ENCODE results near the gene MAMDC4. TPM values are rescaled to one million over a fixed set of nuclear protein-coding genes. Genes with fewer than 3 reads are reported as not detected.
A peak's percentile ranks its signal among the peaks of the same experiment; 100 is the strongest.
"Not testable (repeated sequence)": the region's sequence is repeated elsewhere in the genome, so short reads cannot be mapped to it uniquely, and the experiment has no call there.

Gene MAMDC4
- total RNA-seq, 2 experiments from 2014 or later: 15.9 to 16.1 TPM

- H3K9me3 Mint-ChIP-seq: not testable (repeated sequence)
Measured at GRCh38 chr9:136843159-136843800, 8.9 kb upstream of the MAMDC4 start.

GRCh38 chr9:136843801-136844740 is 8.1 kb upstream of the MAMDC4 start:
- DNase-seq: peak; percentile 66
- H3K4me3 Mint-ChIP-seq: peak overlapping the region; percentile 24
- not testable (repeated sequence) for H3K9me3 Mint-ChIP-seq; H3K36me3 Mint-ChIP-seq (ENCODE audit: low read depth); H3K27ac Mint-ChIP-seq
- peaks cover 19% of the 10 kb centered on the region for H3K4me1 Mint-ChIP-seq (ENCODE audit: low read depth)
- peaks cover 18% of the 10 kb centered on the region for H3K27me3 Mint-ChIP-seq (ENCODE audit: low read depth)
- CTCF ChIA-PET: interaction anchor here (0.7 to 3.0 kb wide), 10 partner anchors 10 to 191 kb away, joined by 3 to 10 read pairs (median 5); partner anchors contain the start of genes FBXW5 and RABL6
- intact Hi-C loops (cut with micrococcal nuclease): loop anchor here (2.0 kb wide), 2 partner anchors 149 to 191 kb away; partner anchors contain the start of gene PAXX

More at GRCh38 chr9:136843159-136843800, 8.9 kb upstream of the MAMDC4 start:
- H3K27ac Mint-ChIP-seq; H3K36me3 Mint-ChIP-seq (ENCODE audit: low read depth); DNase-seq: not testable (repeated sequence)
- Mint-ChIP-seq H3K4me3 (peak overlapping the region; percentile 24), H3K4me1 (ENCODE audit: low read depth) (peaks cover 19% of the 10 kb centered on the region), H3K27me3 (ENCODE audit: low read depth) (peaks cover 18% of the 10 kb centered on the region)
- intact Hi-C loops (cut with micrococcal nuclease): loop anchor here (2.0 kb wide), 2 partner anchors 150 to 192 kb away; partner anchors contain the start of gene PAXX
- CTCF ChIA-PET: interaction anchor here (0.7 to 3.0 kb wide), 18 partner anchors 9 to 192 kb away, joined by 3 to 12 read pairs (median 4); partner anchors contain the start of genes FBXW5 and RABL6

- DNase-seq: no peak
- H3K4me1 Mint-ChIP-seq (ENCODE audit: low read depth): peaks cover 21% of the 10 kb centered on the region
- CTCF ChIA-PET: interaction anchor here (1.1 to 2.0 kb wide), 3 partner anchors 23 to 190 kb away, joined by 3 to 7 read pairs (median 5); no protein-coding TSS in a partner anchor
- no peak overlapping the region for H3K4me3 Mint-ChIP-seq
- H3K9me3 Mint-ChIP-seq: no peaks in the 10 kb centered on the region
- peaks cover 18% of the 10 kb centered on the region for H3K27me3 Mint-ChIP-seq (ENCODE audit: low read depth)
- H3K36me3 Mint-ChIP-seq (ENCODE audit: low read depth): peaks cover 3% of the 10 kb centered on the region
- no peak overlapping the region for H3K27ac Mint-ChIP-seq
- intact Hi-C loops (cut with micrococcal nuclease): no loop called here
Measured at GRCh38 chr9:136844761-136845464, 7.2 kb upstream of the MAMDC4 start.

- peaks cover 18% of the 10 kb centered on the region for H3K27me3 Mint-ChIP-seq (ENCODE audit: low read depth)
- no peak overlapping the region for H3K4me3 Mint-ChIP-seq
- peaks cover 2% of the 10 kb centered on the region for H3K36me3 Mint-ChIP-seq (ENCODE audit: low read depth)
- no peak overlapping the region for H3K27ac Mint-ChIP-seq
- H3K4me1 Mint-ChIP-seq (ENCODE audit: low read depth): peaks cover 23% of the 10 kb centered on the region
- intact Hi-C loops (cut with micrococcal nuclease): no loop called here
- H3K9me3 Mint-ChIP-seq: no peaks in the 10 kb centered on the region
- CTCF ChIA-PET: interaction anchor here (2.0 kb wide), 1 partner anchor 189 kb away, joined by 7 read pairs; no protein-coding TSS in a partner anchor
- DNase-seq: no peak
Measured at GRCh38 chr9:136845465-136846260, 6.5 kb upstream of the MAMDC4 start.

- Mint-ChIP-seq H3K4me1 (ENCODE audit: low read depth) (peaks cover 23% of the 10 kb centered on the region), H3K4me3 (peak overlapping the region; percentile 21), H3K36me3 (ENCODE audit: low read depth) (peaks cover 2% of the 10 kb centered on the region), H3K27me3 (ENCODE audit: low read depth) (peaks cover 18% of the 10 kb centered on the region), H3K27ac (no peak overlapping the region), H3K9me3 (no peaks in the 10 kb centered on the region)
- CTCF ChIA-PET: interaction anchor here (0.7 to 1.9 kb wide), 3 partner anchors 26 to 181 kb away, joined by 3 to 6 read pairs (median 5); no protein-coding TSS in a partner anchor
- intact Hi-C loops (cut with micrococcal nuclease): loop anchor here (1.0 kb wide), 1 partner anchor 59 kb away; no protein-coding TSS in a partner anchor
- DNase-seq: no peak
Measured at GRCh38 chr9:136846376-136847087, 5.6 kb upstream of the MAMDC4 start.

- peak overlapping the region; percentile 93 for H3K4me3 Mint-ChIP-seq
- peaks cover 20% of the 10 kb centered on the region for H3K4me1 Mint-ChIP-seq (ENCODE audit: low read depth)
- peaks cover 2% of the 10 kb centered on the region for H3K36me3 Mint-ChIP-seq (ENCODE audit: low read depth)
- DNase-seq: peak; percentile 32
- intact Hi-C loops (cut with micrococcal nuclease): loop anchor here (1.0 kb wide), 1 partner anchor 60 kb away; no protein-coding TSS in a partner anchor
- CTCF ChIA-PET: interaction anchor here (0.7 to 1.9 kb wide), 3 partner anchors 27 to 180 kb away, joined by 3 to 6 read pairs (median 5); no protein-coding TSS in a partner anchor
- H3K27me3 Mint-ChIP-seq (ENCODE audit: low read depth): peaks cover 18% of the 10 kb centered on the region
- peak overlapping the region; percentile 59 for H3K27ac Mint-ChIP-seq
- H3K9me3 Mint-ChIP-seq: no peaks in the 10 kb centered on the region
Measured at GRCh38 chr9:136847088-136847825, 4.9 kb upstream of the MAMDC4 start.

- Mint-ChIP-seq H3K27ac (peak overlapping the region; percentile 59), H3K4me3 (peak overlapping the region; percentile 93), H3K4me1 (ENCODE audit: low read depth) (peaks cover 18% of the 10 kb centered on the region), H3K36me3 (ENCODE audit: low read depth) (peaks cover 2% of the 10 kb centered on the region), H3K27me3 (ENCODE audit: low read depth) (peaks cover 18% of the 10 kb centered on the region), H3K9me3 (no peaks in the 10 kb centered on the region)
- CTCF ChIA-PET: interaction anchor here (1.8 to 1.9 kb wide), 2 partner anchors 54 to 179 kb away, joined by 5 to 6 read pairs; no protein-coding TSS in a partner anchor
- DNase-seq: peak; percentile 87
- intact Hi-C loops (cut with micrococcal nuclease): loop anchor here (1.0 to 2.0 kb wide), 2 partner anchors 41 to 61 kb away; partner anchors contain the start of gene RABL6
Measured at GRCh38 chr9:136847826-136848392, 4.2 kb upstream of the MAMDC4 start.

- CTCF ChIA-PET: interaction anchor here (1.8 to 1.9 kb wide), 2 partner anchors 55 to 179 kb away, joined by 5 to 6 read pairs; no protein-coding TSS in a partner anchor
Measured at GRCh38 chr9:136848393-136849037, 3.6 kb upstream of the MAMDC4 start.

More at GRCh38 chr9:136848393-136849037, 3.6 kb upstream of the MAMDC4 start:
- peak; percentile 62 for DNase-seq
- H3K9me3 Mint-ChIP-seq: no peaks in the 10 kb centered on the region
- intact Hi-C loops (cut with micrococcal nuclease): loop anchor here (1.0 to 2.0 kb wide), 7 partner anchors 18 to 365 kb away; partner anchors contain the start of genes EDF1, RABL6, SEC16A and TMEM141
- peak overlapping the region; percentile 93 for H3K4me3 Mint-ChIP-seq
- peaks cover 2% of the 10 kb centered on the region for H3K36me3 Mint-ChIP-seq (ENCODE audit: low read depth)
- H3K27me3 Mint-ChIP-seq (ENCODE audit: low read depth): peaks cover 18% of the 10 kb centered on the region
- peaks cover 16% of the 10 kb centered on the region for H3K4me1 Mint-ChIP-seq (ENCODE audit: low read depth)
- H3K27ac Mint-ChIP-seq: peak overlapping the region; percentile 95

All from activated naive CD4-positive, alpha-beta T cell treated with anti-CD3 and anti-CD28 coated beads for 36 hours (primary cell).